GM04504 (cell line): ENCODE results near the gene KIF26A.

Experiments used
- DNase-seq: peaks from one replicate; pipeline ENCODE4 v3.0.0-alpha.2; 2012; ENCODE audit warnings: low read depth

Gene KIF26A

GRCh38 chr14:104130974-104131651 lies 7.3 kb upstream of the KIF26A start:
- DNase-seq = no peak

GRCh38 chr14:104131968-104132732 lies 6.2 kb upstream of the KIF26A start:
- no peak for DNase-seq

GRCh38 chr14:104132981-104133380 lies 5.4 kb upstream of the KIF26A start:
- DNase-seq = no peak

- DNase-seq = no peak
These were observed 4.9 kb upstream of the KIF26A start for GRCh38 chr14:104133496-104133895.

- DNase-seq = no peak
These were observed 4.1 kb upstream of the KIF26A start for GRCh38 chr14:104134061-104134965.

GRCh38 chr14:104135121-104135903 lies 3.1 kb upstream of the KIF26A start:
- no peak for DNase-seq

- DNase-seq = no peak
These were observed 2.4 kb upstream of the KIF26A start for GRCh38 chr14:104135904-104136471.

GRCh38 chr14:104136472-104137296 lies 1.7 kb upstream of the KIF26A start:
- no peak for DNase-seq

GRCh38 chr14:104137297-104138097 lies 890 bp upstream of the KIF26A start:
- DNase-seq = no peak

GRCh38 chr14:104138718-104139459 lies 502 bp downstream of the KIF26A start:
- DNase-seq = no peak

- DNase-seq = no peak
These were observed 1.2 kb downstream of the KIF26A start for GRCh38 chr14:104139460-104140212.

GRCh38 chr14:104140213-104140462 lies 1.8 kb downstream of the KIF26A start:
- no peak for DNase-seq

GRCh38 chr14:104140463-104141331 lies 2.3 kb downstream of the KIF26A start:
- DNase-seq = no peak

- no peak for DNase-seq
These were observed 3.3 kb downstream of the KIF26A start for GRCh38 chr14:104141621-104142091.

- no peak for DNase-seq
These were observed 4.0 kb downstream of the KIF26A start for GRCh38 chr14:104142136-104142945.

GRCh38 chr14:104142946-104143470 lies 4.6 kb downstream of the KIF26A start:
- no peak for DNase-seq
